ENCODE results near the gene FSTL4. TPM values are rescaled to one million over a fixed set of nuclear protein-coding genes. Genes with fewer than 3 reads are reported as not detected.

FSTL4 gene
- polyA plus RNA-seq, 4 donors = 0.25 to 1.5 TPM; not detected in 2

- Histone ChIP-seq H3K4me3 (ENCODE audit: low read depth in 1 of 3, low read length in 3 of 3) (no peak overlapping the region), H3K27me3 (ENCODE audit: control insufficient read depth in 3 of 3, insufficient read depth in 3 of 3, low read length in 3 of 3) (peaks cover 0 to 16% (median 0%) of the 10 kb centered on the region in 3 donors), H3K27ac (ENCODE audit: low read depth in 1 of 3, low read length in 2 of 3) (no peak overlapping the region), H3K36me3 (ENCODE audit: control insufficient read depth in 3 of 3, insufficient read depth in 2 of 3, low read depth in 1 of 3, low read length in 3 of 3) (no peaks in the 10 kb centered on the region), H3K9me3 (ENCODE audit: control insufficient read depth in 2 of 2, insufficient read depth in 1 of 2, low read depth in 1 of 2, low read length in 1 of 2) (no peaks in the 10 kb centered on the region), H3K4me1 (ENCODE audit: control insufficient read depth in 3 of 3, insufficient read depth in 2 of 3, low read depth in 1 of 3, low read length in 2 of 3) (no peaks in the 10 kb centered on the region)
- FAIRE-seq (no peak), DNase-seq (no peak)
- WGBS, 3 donors = 74 to 88% (median 86%) methylated on average over 2 of the region's 2 CpGs
These were observed 180.9 kb downstream of the FSTL4 start for GRCh38 chr5:133431326-133431865.

DNA sequence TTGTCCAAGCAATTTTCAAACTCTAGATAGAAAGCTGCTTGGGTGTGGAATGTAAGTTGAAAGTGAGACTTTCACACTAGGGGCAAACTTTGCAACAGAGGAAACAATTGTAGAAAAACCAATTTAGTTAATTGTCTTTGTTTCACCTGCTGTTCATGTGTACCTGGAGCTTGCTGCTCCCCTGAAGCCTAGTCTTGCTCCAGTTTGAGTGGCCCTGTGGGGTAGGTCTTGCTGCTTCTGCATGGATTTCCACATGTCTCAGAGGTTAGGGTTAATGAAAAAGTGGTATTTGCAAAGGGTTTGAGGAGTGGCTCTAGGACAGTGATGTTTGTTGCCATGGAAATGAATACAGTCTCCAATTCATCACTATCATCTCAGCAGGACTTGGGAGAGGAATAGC is 182.2 kb downstream of the FSTL4 start:
- FAIRE-seq (no peak), DNase-seq (no peak)
- no peaks in the 10 kb centered on the region for H3K4me1 ChIP-seq (ENCODE audit: control insufficient read depth in 3 of 3, insufficient read depth in 2 of 3, low read depth in 1 of 3, low read length in 2 of 3)
- H3K36me3 ChIP-seq (ENCODE audit: control insufficient read depth in 3 of 3, insufficient read depth in 2 of 3, low read depth in 1 of 3, low read length in 3 of 3) = no peaks in the 10 kb centered on the region
- H3K4me3 ChIP-seq (ENCODE audit: low read depth in 1 of 3, low read length in 3 of 3) = no peak overlapping the region
- H3K27me3 ChIP-seq (ENCODE audit: control insufficient read depth in 3 of 3, insufficient read depth in 3 of 3, low read length in 3 of 3) = peaks cover 0 to 21% (median 0%) of the 10 kb centered on the region in 3 donors
- no peaks in the 10 kb centered on the region for H3K9me3 ChIP-seq (ENCODE audit: control insufficient read depth in 2 of 2, insufficient read depth in 1 of 2, low read depth in 1 of 2, low read length in 1 of 2)
- no peak overlapping the region for H3K27ac ChIP-seq (ENCODE audit: low read depth in 1 of 3, low read length in 2 of 3)

DNA sequence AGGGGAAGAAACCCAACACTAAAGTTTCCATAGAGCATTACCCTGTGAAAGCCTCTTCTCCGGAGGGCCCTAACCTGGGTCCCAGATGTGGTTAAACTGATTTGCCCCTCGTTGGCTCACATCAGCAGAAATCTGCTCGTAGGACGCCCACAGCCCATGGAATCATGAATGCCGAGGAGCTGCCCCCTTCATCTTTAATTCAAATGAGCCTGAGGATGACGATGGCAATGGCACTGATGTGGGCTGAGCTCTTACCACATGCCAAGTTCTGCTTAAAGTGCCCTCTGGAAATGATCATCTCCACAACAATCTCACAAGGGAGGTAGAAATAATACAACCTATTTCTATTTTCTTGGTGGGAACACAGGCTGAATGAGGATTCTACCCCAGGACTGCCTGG is 183.3 kb downstream of the FSTL4 start:
- no peak for DNase-seq
- H3K27ac ChIP-seq (ENCODE audit: low read depth in 1 of 3, low read length in 2 of 3) = no peak overlapping the region
- H3K4me3 ChIP-seq (ENCODE audit: low read depth in 1 of 3, low read length in 3 of 3) = no peak overlapping the region
- no peaks in the 10 kb centered on the region for H3K4me1 ChIP-seq (ENCODE audit: control insufficient read depth in 3 of 3, insufficient read depth in 2 of 3, low read depth in 1 of 3, low read length in 2 of 3)
- H3K36me3 ChIP-seq (ENCODE audit: control insufficient read depth in 3 of 3, insufficient read depth in 2 of 3, low read depth in 1 of 3, low read length in 3 of 3) = no peaks in the 10 kb centered on the region
- WGBS, 3 donors = 78 to 84% (median 80%) methylated on average over 6 of the region's 6 CpGs
- no peak for FAIRE-seq
- no peaks in the 10 kb centered on the region for H3K9me3 ChIP-seq (ENCODE audit: control insufficient read depth in 2 of 2, insufficient read depth in 1 of 2, low read depth in 1 of 2, low read length in 1 of 2)
- peaks cover 0 to 21% (median 0%) of the 10 kb centered on the region in 3 donors for H3K27me3 ChIP-seq (ENCODE audit: control insufficient read depth in 3 of 3, insufficient read depth in 3 of 3, low read length in 3 of 3)

- no peak overlapping the region for H3K27ac ChIP-seq (ENCODE audit: low read depth in 1 of 3, low read length in 2 of 3)
- WGBS, 3 donors = 55 to 83% (median 67%) methylated on average over 4 of the region's 4 CpGs
- H3K27me3 ChIP-seq (ENCODE audit: control insufficient read depth in 3 of 3, insufficient read depth in 3 of 3, low read length in 3 of 3) = peaks cover 0 to 20% (median 0%) of the 10 kb centered on the region in 3 donors
- no peaks in the 10 kb centered on the region for H3K4me1 ChIP-seq (ENCODE audit: control insufficient read depth in 3 of 3, insufficient read depth in 2 of 3, low read depth in 1 of 3, low read length in 2 of 3)
- no peaks in the 10 kb centered on the region for H3K9me3 ChIP-seq (ENCODE audit: control insufficient read depth in 2 of 2, insufficient read depth in 1 of 2, low read depth in 1 of 2, low read length in 1 of 2)
- DNase-seq (no peak), FAIRE-seq (no peak)
- H3K36me3 ChIP-seq (ENCODE audit: control insufficient read depth in 3 of 3, insufficient read depth in 2 of 3, low read depth in 1 of 3, low read length in 3 of 3) = no peaks in the 10 kb centered on the region
- no peak overlapping the region for H3K4me3 ChIP-seq (ENCODE audit: low read depth in 1 of 3, low read length in 3 of 3)
These were observed 184.2 kb downstream of the FSTL4 start for GRCh38 chr5:133428072-133428660.

- Histone ChIP-seq H3K27ac (ENCODE audit: low read depth in 1 of 3, low read length in 2 of 3) (no peak overlapping the region), H3K4me1 (ENCODE audit: control insufficient read depth in 3 of 3, insufficient read depth in 2 of 3, low read depth in 1 of 3, low read length in 2 of 3) (no peaks in the 10 kb centered on the region), H3K36me3 (ENCODE audit: control insufficient read depth in 3 of 3, insufficient read depth in 2 of 3, low read depth in 1 of 3, low read length in 3 of 3) (no peaks in the 10 kb centered on the region), H3K27me3 (ENCODE audit: control insufficient read depth in 3 of 3, insufficient read depth in 3 of 3, low read length in 3 of 3) (peaks cover 0 to 24% (median 0%) of the 10 kb centered on the region in 3 donors), H3K9me3 (ENCODE audit: control insufficient read depth in 2 of 2, insufficient read depth in 1 of 2, low read depth in 1 of 2, low read length in 1 of 2) (no peaks in the 10 kb centered on the region), H3K4me3 (ENCODE audit: low read depth in 1 of 3, low read length in 3 of 3) (no peak overlapping the region)
- FAIRE-seq (no peak), DNase-seq (no peak)
- WGBS, 3 donors = 71 to 73% (median 72%) methylated on average over 11 of the region's 11 CpGs
These were observed 185.1 kb downstream of the FSTL4 start for GRCh38 chr5:133427121-133427777.

- H3K4me3 ChIP-seq (ENCODE audit: low read depth in 1 of 3, low read length in 3 of 3) = no peak overlapping the region
- peaks cover 0 to 24% (median 0%) of the 10 kb centered on the region in 3 donors for H3K27me3 ChIP-seq (ENCODE audit: control insufficient read depth in 3 of 3, insufficient read depth in 3 of 3, low read length in 3 of 3)
- FAIRE-seq (no peak), DNase-seq (no peak)
- no peaks in the 10 kb centered on the region for H3K9me3 ChIP-seq (ENCODE audit: control insufficient read depth in 2 of 2, insufficient read depth in 1 of 2, low read depth in 1 of 2, low read length in 1 of 2)
- H3K36me3 ChIP-seq (ENCODE audit: control insufficient read depth in 3 of 3, insufficient read depth in 2 of 3, low read depth in 1 of 3, low read length in 3 of 3) = no peaks in the 10 kb centered on the region
- H3K4me1 ChIP-seq (ENCODE audit: control insufficient read depth in 3 of 3, insufficient read depth in 2 of 3, low read depth in 1 of 3, low read length in 2 of 3) = no peaks in the 10 kb centered on the region
- WGBS, 3 donors = 66 to 80% (median 77%) methylated on average over 9 of the region's 9 CpGs
- H3K27ac ChIP-seq (ENCODE audit: low read depth in 1 of 3, low read length in 2 of 3) = no peak overlapping the region
These were observed 186.1 kb downstream of the FSTL4 start for GRCh38 chr5:133426264-133426663.

DNA sequence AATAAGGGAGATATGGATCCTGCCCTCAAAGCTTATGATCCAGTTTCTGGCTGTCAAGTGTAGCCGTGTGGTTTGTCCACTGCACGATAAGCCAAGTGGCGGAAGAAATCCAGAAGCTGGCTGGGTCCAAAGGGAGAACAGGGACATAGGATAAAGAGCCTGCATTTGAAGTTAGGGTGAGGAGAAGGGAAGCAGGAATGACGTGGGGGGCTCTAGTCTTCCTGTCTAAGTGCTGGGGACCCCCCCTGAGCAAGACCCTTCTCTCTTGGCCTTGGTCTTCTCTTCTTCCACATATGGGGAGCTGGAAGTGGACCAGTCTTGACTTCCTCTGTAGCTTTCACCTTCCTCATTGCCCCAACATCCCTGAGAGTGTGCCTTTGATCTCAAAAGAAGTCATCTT is 186.6 kb downstream of the FSTL4 start:
- Histone ChIP-seq H3K9me3 (ENCODE audit: control insufficient read depth in 2 of 2, insufficient read depth in 1 of 2, low read depth in 1 of 2, low read length in 1 of 2) (no peaks in the 10 kb centered on the region), H3K27me3 (ENCODE audit: control insufficient read depth in 3 of 3, insufficient read depth in 3 of 3, low read length in 3 of 3) (peaks cover 0 to 24% (median 0%) of the 10 kb centered on the region in 3 donors), H3K27ac (ENCODE audit: low read depth in 1 of 3, low read length in 2 of 3) (no peak overlapping the region), H3K36me3 (ENCODE audit: control insufficient read depth in 3 of 3, insufficient read depth in 2 of 3, low read depth in 1 of 3, low read length in 3 of 3) (no peaks in the 10 kb centered on the region), H3K4me3 (ENCODE audit: low read depth in 1 of 3, low read length in 3 of 3) (no peak overlapping the region), H3K4me1 (ENCODE audit: control insufficient read depth in 3 of 3, insufficient read depth in 2 of 3, low read depth in 1 of 3, low read length in 2 of 3) (no peaks in the 10 kb centered on the region)
- FAIRE-seq = no peak
- 72 to 88% (median 82%) methylated on average over 4 of the region's 4 CpGs for WGBS, 3 donors
- DNase-seq = no peak

DNA sequence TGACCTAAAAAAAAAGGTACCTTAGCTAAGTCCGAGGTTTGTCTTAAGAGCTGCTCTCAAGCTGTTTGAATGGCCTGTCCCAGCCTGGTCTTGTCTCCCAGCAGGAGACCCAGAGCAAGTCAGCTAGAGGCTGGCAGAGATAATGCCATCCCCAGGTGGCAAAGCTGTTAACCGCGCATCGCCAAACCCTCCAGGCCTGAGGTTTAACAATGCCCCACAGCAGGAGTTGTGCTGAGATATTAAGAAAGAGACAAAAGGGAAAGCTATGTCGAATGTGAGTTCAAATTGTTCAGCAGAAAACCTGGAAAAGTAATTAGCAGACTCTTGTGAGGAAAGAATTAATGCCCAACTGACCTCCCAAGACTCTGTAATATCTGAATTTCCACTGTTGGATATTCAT is 187.1 kb downstream of the FSTL4 start:
- no peaks in the 10 kb centered on the region for H3K4me1 ChIP-seq (ENCODE audit: control insufficient read depth in 3 of 3, insufficient read depth in 2 of 3, low read depth in 1 of 3, low read length in 2 of 3)
- H3K36me3 ChIP-seq (ENCODE audit: control insufficient read depth in 3 of 3, insufficient read depth in 2 of 3, low read depth in 1 of 3, low read length in 3 of 3) = no peaks in the 10 kb centered on the region
- DNase-seq = no peak
- H3K27me3 ChIP-seq (ENCODE audit: control insufficient read depth in 3 of 3, insufficient read depth in 3 of 3, low read length in 3 of 3) = peaks cover 0 to 23% (median 0%) of the 10 kb centered on the region in 3 donors
- no peaks in the 10 kb centered on the region for H3K9me3 ChIP-seq (ENCODE audit: control insufficient read depth in 2 of 2, insufficient read depth in 1 of 2, low read depth in 1 of 2, low read length in 1 of 2)
- no peak overlapping the region for H3K4me3 ChIP-seq (ENCODE audit: low read depth in 1 of 3, low read length in 3 of 3)
- FAIRE-seq = no peak
- whole genome bisulfite sequencing, 3 donors = 82 to 90% (median 89%) methylated on average over 5 of the region's 5 CpGs
- H3K27ac ChIP-seq (ENCODE audit: low read depth in 1 of 3, low read length in 2 of 3) = no peak overlapping the region

Measured in small intestine (tissue), 7 donors.